Small intestine (tissue), 7 donors: Measurements from ENCODE around the gene DDO. TPM values are rescaled to one million over a fixed set of nuclear protein-coding genes. Genes with fewer than 3 reads are reported as not detected.
A peak's percentile ranks its signal among the peaks of the same experiment; 100 is the strongest.
"Not testable (repeated sequence)": the region's sequence is repeated elsewhere in the genome, so short reads cannot be mapped to it uniquely, and the experiment has no call there.

Experiments
- DNase-seq, 2 donors: peaks; one replicate each; pipeline versions ENCODE4 v3.0.0 to v3.0.0-alpha.2; 2013
- FAIRE-seq: peaks from 2 replicates; lab custom pipeline; 2012; peaks lifted over from hg19 to GRCh38; lab: Jason Lieb, UNC
- H3K27ac ChIP-seq, 3 donors: one replicate each; pipeline ENCODE4 v1.5.1; 2013; ENCODE audit warnings: low read length in 2 of 3, mild to moderate bottlenecking in 2 of 3, control low read depth in 1 of 3, inconsistent platforms in 1 of 3, low read depth in 1 of 3, moderate library complexity in 1 of 3
- H3K27me3 ChIP-seq, 3 donors: one replicate each; pipeline ENCODE4 v1.6.1; 2013; ENCODE audit warnings: low read length in 3 of 3, inconsistent platforms in 1 of 3; ENCODE audit not compliant: control insufficient read depth in 3 of 3, insufficient read depth in 3 of 3
- H3K36me3 ChIP-seq, 3 donors: one replicate each; pipeline ENCODE4 v1.6.1; 2013; ENCODE audit warnings: low read length in 3 of 3, inconsistent platforms in 1 of 3, low read depth in 1 of 3, mild to moderate bottlenecking in 1 of 3, moderate library complexity in 1 of 3; ENCODE audit not compliant: control insufficient read depth in 3 of 3, insufficient read depth in 2 of 3
- H3K4me1 ChIP-seq, 3 donors: one replicate each; pipeline ENCODE4 v1.6.1; 2013; ENCODE audit warnings: low read length in 2 of 3, inconsistent platforms in 1 of 3, low read depth in 1 of 3, mild to moderate bottlenecking in 1 of 3, moderate library complexity in 1 of 3; ENCODE audit not compliant: control insufficient read depth in 3 of 3, insufficient read depth in 2 of 3
- H3K4me3 ChIP-seq, 3 donors: one replicate each; pipeline ENCODE4 v1.5.1; 2013; ENCODE audit warnings: low read length in 3 of 3, control low read depth in 1 of 3, inconsistent platforms in 1 of 3, low read depth in 1 of 3, mild to moderate bottlenecking in 1 of 3, moderate library complexity in 1 of 3
- H3K9me3 ChIP-seq, 2 donors: one replicate each; pipeline ENCODE4 v1.6.1; 2013; ENCODE audit warnings: low read depth in 1 of 2, low read length in 1 of 2; ENCODE audit not compliant: control insufficient read depth in 2 of 2, insufficient read depth in 1 of 2
- WGBS, 3 donors: extraction: QIAGEN DNeasy Blood & Tissue Kit; methylation state at CpG; one replicate each; pipeline ENCODE4 v1.1.7; 2013; 5-methylcytosine and 5-hydroxymethylcytosine counted together
- polyA plus RNA-seq, 4 donors: library from polyadenylated mRNA; stranded (reverse) in 3 of 4; unstranded in 1 of 4; fragments of 200-250 nt in 3 of 4; fragments of 120-200 nt in 1 of 4; gene quantifications; one replicate each; pipeline versions ENCODE4 v1.2.1 to v1.2.3, GENCODE V29; 2013
- donor health status: healthy with polysubstance abuse.
- donor health status: control.
- donor health status: control.
- donor health status: Bipolar disorder and iron deficiency.
- donor health status: healthy.

DDO gene
- polyA plus RNA-seq, 4 donors, result 4.4 to 8.5 (median 6.8) TPM

- H3K4me3 ChIP-seq, result no peak overlapping the region
- H3K36me3 ChIP-seq, result no peaks in the 10 kb centered on the region
- H3K4me1 ChIP-seq, result peaks cover 0 to 8% (median 2%) of the 10 kb centered on the region in 3 donors
- WGBS, 3 donors, result 65 to 72% (median 72%) methylated on average over 2 of the region's 2 CpGs
- no peak overlapping the region for H3K27ac ChIP-seq
- H3K27me3 ChIP-seq, result peaks cover 0 to 30% (median 0%) of the 10 kb centered on the region in 3 donors
- H3K9me3 ChIP-seq, result no peaks in the 10 kb centered on the region
- peak; percentile 17 to 37 for DNase-seq
- FAIRE-seq, result no peak
These were observed 60.4 kb downstream of the DDO start for GRCh38 chr6:110355022-110355421.

GRCh38 chr6:110354153-110354552, 61.2 kb downstream of the DDO start:
- DNase-seq (no peak), FAIRE-seq (no peak)
- peaks cover 0 to 24% (median 0%) of the 10 kb centered on the region in 3 donors for H3K27me3 ChIP-seq
- no peak overlapping the region for H3K4me3 ChIP-seq
- peaks cover 0 to 5% (median 2%) of the 10 kb centered on the region in 3 donors for H3K4me1 ChIP-seq
- no peaks in the 10 kb centered on the region for H3K36me3 ChIP-seq
- WGBS, 3 donors, result 85 to 88% (median 86%) methylated on average over 2 of the region's 2 CpGs
- H3K9me3 ChIP-seq, result no peaks in the 10 kb centered on the region
- no peak overlapping the region for H3K27ac ChIP-seq

- 64 to 85% (median 83%) methylated on average over 4 of the region's 4 CpGs for WGBS, 3 donors
- FAIRE-seq, result no peak
- Histone ChIP-seq H3K4me3 (no peak overlapping the region), H3K9me3 (no peaks in the 10 kb centered on the region), H3K4me1 (peaks cover 0 to 4% (median 2%) of the 10 kb centered on the region in 3 donors), H3K36me3 (no peaks in the 10 kb centered on the region), H3K27me3 (peaks cover 0 to 18% (median 0%) of the 10 kb centered on the region in 3 donors), H3K27ac (no peak overlapping the region)
- no peak for DNase-seq
These were observed 61.8 kb downstream of the DDO start for GRCh38 chr6:110353457-110354001.

GRCh38 chr6:110352563-110353262, 62.7 kb downstream of the DDO start:
- H3K9me3 ChIP-seq, result no peaks in the 10 kb centered on the region
- H3K27ac ChIP-seq, result no peak overlapping the region
- peaks cover 0 to 4% (median 0%) of the 10 kb centered on the region in 3 donors for H3K4me1 ChIP-seq
- no peak for FAIRE-seq
- no peak overlapping the region for H3K4me3 ChIP-seq
- H3K36me3 ChIP-seq, result no peaks in the 10 kb centered on the region
- no peak for DNase-seq
- 64 to 87% (median 86%) methylated on average over 7 of the region's 7 CpGs for WGBS, 3 donors
- H3K27me3 ChIP-seq, result peaks cover 0 to 15% (median 0%) of the 10 kb centered on the region in 3 donors

- H3K27ac ChIP-seq, result no peak overlapping the region
These were observed 63.4 kb downstream of the DDO start for GRCh38 chr6:110351986-110352385.

GRCh38 chr6:110351546-110351945, 63.8 kb downstream of the DDO start:
- Histone ChIP-seq H3K4me3 (no peak overlapping the region), H3K9me3 (no peaks in the 10 kb centered on the region), H3K27me3 (peaks cover 0 to 3% (median 0%) of the 10 kb centered on the region in 3 donors), H3K36me3 (no peaks in the 10 kb centered on the region), H3K27ac (no peak overlapping the region), H3K4me1 (peaks cover 0 to 4% (median 0%) of the 10 kb centered on the region in 3 donors)
- no peak for FAIRE-seq
- no peak for DNase-seq
- WGBS, 3 donors, result 93 to 94% (median 94%) methylated on average over 3 of the region's 3 CpGs

More at GRCh38 chr6:110351986-110352385, 63.4 kb downstream of the DDO start:
- DNase-seq, result peak; percentile 44 to 71
- 24 to 61% (median 48%) methylated on average over 4 of the region's 4 CpGs for WGBS, 3 donors
- Histone ChIP-seq H3K4me1 (peaks cover 0 to 4% (median 0%) of the 10 kb centered on the region in 3 donors), H3K36me3 (no peaks in the 10 kb centered on the region), H3K9me3 (no peaks in the 10 kb centered on the region), H3K4me3 (no peak overlapping the region), H3K27me3 (peaks cover 0 to 8% (median 0%) of the 10 kb centered on the region in 3 donors)
- no peak for FAIRE-seq

- not testable (repeated sequence) for H3K4me3 ChIP-seq, H3K27me3 ChIP-seq, H3K27ac ChIP-seq, FAIRE-seq, H3K4me1 ChIP-seq, DNase-seq, H3K9me3 ChIP-seq, H3K36me3 ChIP-seq
- WGBS, 3 donors, result 92 to 96% (median 92%) methylated on average over 7 of the region's 7 CpGs
These were observed 64.8 kb downstream of the DDO start for GRCh38 chr6:110350593-110350992.

- no peaks in the 10 kb centered on the region for H3K9me3 ChIP-seq
- H3K4me3 ChIP-seq, result no peak overlapping the region
- WGBS, 3 donors, result 86 to 93% (median 93%) methylated on average over 11 of the region's 11 CpGs
- no peak overlapping the region for H3K27ac ChIP-seq
- no peaks in the 10 kb centered on the region for H3K4me1 ChIP-seq
- no peaks in the 10 kb centered on the region for H3K36me3 ChIP-seq
- DNase-seq, result no peak
- no peaks in the 10 kb centered on the region for H3K27me3 ChIP-seq
- no peak for FAIRE-seq
These were observed 66.2 kb downstream of the DDO start for GRCh38 chr6:110348961-110349690.
